T-helper 1 cell (primary cell): ENCODE measurements around the gene RGN.
"Not testable (repeated sequence)": the region's sequence is repeated elsewhere in the genome, so short reads cannot be mapped to it uniquely, and the experiment has no call there.

Source experiments
- DNase-seq, 5 donors: peaks; one replicate each; pipeline ENCODE4 v3.0.0-alpha.2; 2012 to 2020

RGN gene

DNA sequence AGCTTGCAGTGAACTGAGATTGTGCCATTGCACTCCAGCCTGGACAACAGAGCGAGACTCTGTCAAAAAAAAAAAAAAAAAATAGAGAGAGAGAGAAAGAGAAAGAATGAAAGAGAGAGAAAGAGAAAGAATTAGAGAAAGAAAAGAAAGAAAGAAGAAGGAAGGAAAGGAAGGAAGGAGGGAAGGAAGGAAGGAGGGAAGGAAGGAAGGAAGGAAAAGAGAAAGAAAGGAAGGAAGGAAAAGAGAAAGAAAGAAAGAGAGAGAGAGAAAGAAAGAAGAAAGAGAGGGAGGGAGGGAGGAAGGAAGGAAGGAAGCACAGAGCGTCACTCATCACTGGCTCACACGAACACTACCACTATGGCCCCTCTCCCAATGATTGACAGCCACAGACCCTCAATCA, 46.2 kb downstream of the RGN start:
- DNase-seq, result not testable (repeated sequence)

DNA sequence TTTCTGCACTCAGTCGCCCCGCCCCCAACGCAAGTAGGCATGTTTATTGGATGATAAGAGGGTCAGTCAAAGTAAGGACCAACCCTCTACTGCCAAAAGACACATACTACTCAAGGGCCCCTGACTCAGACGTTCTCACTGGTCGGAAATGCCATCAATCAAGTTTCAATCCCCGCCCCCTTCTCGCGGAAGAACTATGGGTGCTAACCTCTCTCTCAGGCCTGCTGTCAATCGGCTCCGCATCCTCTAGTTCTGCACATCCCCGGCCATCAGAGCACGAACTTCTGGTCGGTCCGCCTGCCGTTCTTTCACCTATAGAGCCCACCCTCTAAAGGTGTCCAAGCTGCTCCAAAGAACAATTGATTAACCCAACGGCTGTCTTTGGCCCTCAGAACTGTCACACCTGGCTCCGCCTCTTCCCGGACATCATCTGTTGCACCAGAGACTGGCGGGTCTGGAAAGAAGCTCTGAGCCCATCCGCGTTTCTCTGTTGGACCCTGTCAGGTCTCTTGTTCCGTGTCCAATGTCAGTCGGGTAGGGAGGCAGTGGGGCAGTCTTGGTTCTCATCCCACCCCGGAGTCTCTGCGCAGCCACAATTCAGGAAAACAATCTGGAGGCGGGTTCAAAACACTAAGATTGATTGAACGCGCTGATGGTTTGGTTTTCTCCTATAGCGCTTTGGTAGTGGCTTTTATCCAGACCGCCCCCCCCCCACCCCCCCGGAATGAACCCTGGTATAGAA, 51.1 kb downstream of the RGN start:
- DNase-seq, result peak; percentile 66 to 94 (median 74)

DNA sequence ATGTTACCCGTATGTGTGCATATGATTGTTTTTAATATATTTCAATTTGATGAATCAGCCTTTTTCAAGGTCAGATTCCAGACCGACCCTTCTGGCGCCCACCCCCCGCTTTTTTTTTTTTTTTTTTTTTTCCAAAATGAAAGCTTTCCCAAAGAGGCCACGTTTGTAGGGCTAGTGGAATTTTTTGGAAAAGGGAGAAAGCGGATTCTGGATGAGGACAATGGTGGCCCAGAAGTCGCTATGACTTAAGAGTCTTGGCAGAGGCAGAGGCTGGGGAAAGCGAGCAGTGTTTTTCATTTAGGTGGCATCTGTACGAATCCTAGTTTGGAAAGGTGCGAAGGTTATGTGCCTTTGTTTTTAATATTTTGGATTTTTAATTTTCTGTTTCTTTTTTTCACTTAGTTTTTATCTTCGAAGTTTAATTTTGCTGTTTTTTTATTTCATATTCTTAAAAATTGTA, 51.7 kb downstream of the RGN start:
- DNase-seq, result no peak

DNA sequence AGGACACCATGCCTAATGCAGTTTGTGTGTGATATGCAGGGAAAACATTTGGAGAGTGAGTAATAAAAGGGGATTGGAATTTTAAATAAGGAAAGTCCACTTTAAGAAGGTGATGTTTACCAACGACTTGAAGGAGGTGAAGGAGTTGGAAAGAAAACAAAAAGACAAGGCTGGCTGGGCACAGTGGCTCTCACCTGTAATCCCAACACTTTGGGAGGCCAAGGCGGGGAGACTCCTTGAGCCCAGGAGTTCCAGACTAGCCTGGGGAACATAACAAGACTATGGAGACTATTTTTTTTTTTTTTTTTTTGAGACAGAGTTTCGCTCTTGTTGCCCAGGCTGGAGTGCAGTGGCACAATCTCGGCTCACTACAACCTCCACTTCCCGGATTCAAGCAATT, 55.2 kb downstream of the RGN start:
- DNase-seq, result no peak

GRCh38 chrX:47135650-47136049, 57.4 kb downstream of the RGN start:
- DNase-seq, result not testable (repeated sequence)

- DNase-seq, result no peak
Measured at GRCh38 chrX:47138171-47138570, 59.9 kb downstream of the RGN start.
